Measurements from ENCODE around the gene MGAT5.
A peak's percentile ranks its signal among the peaks of the same experiment; 100 is the strongest.

The MGAT5 gene

GRCh38 chr2:134370655-134371445, 117.0 kb downstream of the MGAT5 start:
- no peak for DNase-seq

GRCh38 chr2:134372141-134372540, 118.3 kb downstream of the MGAT5 start:
- no peak for DNase-seq

- no peak for DNase-seq
These were observed 118.8 kb downstream of the MGAT5 start for GRCh38 chr2:134372611-134373131.

- DNase-seq = peak; percentile 43
These were observed 122.1 kb downstream of the MGAT5 start for GRCh38 chr2:134375935-134376334.

- no peak for DNase-seq
These were observed 123.9 kb downstream of the MGAT5 start for GRCh38 chr2:134377730-134378129.

GRCh38 chr2:134379293-134379692, 125.4 kb downstream of the MGAT5 start:
- no peak for DNase-seq

GRCh38 chr2:134379722-134380121, 125.8 kb downstream of the MGAT5 start:
- DNase-seq = no peak

GRCh38 chr2:134381141-134381540, 127.3 kb downstream of the MGAT5 start:
- DNase-seq = no peak

GRCh38 chr2:134384131-134384530, 130.3 kb downstream of the MGAT5 start:
- no peak for DNase-seq

- DNase-seq = no peak
These were observed 131.3 kb downstream of the MGAT5 start for GRCh38 chr2:134385195-134385594.

GRCh38 chr2:134386310-134386709, 132.4 kb downstream of the MGAT5 start:
- DNase-seq = no peak

GRCh38 chr2:134389381-134389780, 135.5 kb downstream of the MGAT5 start:
- no peak for DNase-seq

- DNase-seq = no peak
These were observed 137.9 kb downstream of the MGAT5 start for GRCh38 chr2:134391751-134392160.

GRCh38 chr2:134392442-134393074, 138.7 kb downstream of the MGAT5 start:
- no peak for DNase-seq

GRCh38 chr2:134393075-134393461, 139.2 kb downstream of the MGAT5 start:
- peak; percentile 16 for DNase-seq

GRCh38 chr2:134395779-134396178, 141.9 kb downstream of the MGAT5 start:
- no peak for DNase-seq

GRCh38 chr2:134396493-134396892, 142.6 kb downstream of the MGAT5 start:
- no peak for DNase-seq

- DNase-seq = no peak
These were observed 143.4 kb downstream of the MGAT5 start for GRCh38 chr2:134397146-134397896.

- no peak for DNase-seq
These were observed 144.4 kb downstream of the MGAT5 start for GRCh38 chr2:134398300-134398699.

- DNase-seq = no peak
These were observed 145.2 kb downstream of the MGAT5 start for GRCh38 chr2:134399096-134399495.

GRCh38 chr2:134401081-134401497, 147.2 kb downstream of the MGAT5 start:
- DNase-seq = no peak

- no peak for DNase-seq
These were observed 147.9 kb downstream of the MGAT5 start for GRCh38 chr2:134401789-134402188.

GRCh38 chr2:134402410-134402809, 148.5 kb downstream of the MGAT5 start:
- DNase-seq = no peak
